GM19238 (cell line): ENCODE data around the gene SPATA2.

Experiments
- DNase-seq: peaks from one replicate; pipeline ENCODE4 v3.0.0; 2011; ENCODE audit warnings: low spot score; ENCODE audit not compliant: insufficient read length

Gene SPATA2

GRCh38 chr20:49935746-49936152 lies 20.4 kb upstream of the SPATA2 start:
- DNase-seq: no peak

DNA sequence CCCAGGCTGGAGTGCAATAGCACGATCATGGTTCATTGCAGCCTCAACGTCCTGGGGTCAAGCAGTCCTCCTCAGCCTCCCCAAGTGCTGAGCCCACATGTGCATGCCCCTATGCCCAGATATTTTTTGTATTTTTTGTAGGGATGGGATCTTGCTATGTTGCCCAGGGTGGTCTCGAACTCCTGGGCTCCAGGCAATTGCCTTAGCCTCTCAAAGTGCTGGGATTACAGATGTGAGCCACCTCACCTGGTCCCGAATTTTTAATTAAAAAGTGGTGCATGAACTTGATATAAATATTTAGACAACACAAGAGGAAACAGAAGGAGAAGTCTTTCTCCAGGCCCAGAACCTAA lies 13.8 kb upstream of the SPATA2 start:
- DNase-seq: no peak

DNA sequence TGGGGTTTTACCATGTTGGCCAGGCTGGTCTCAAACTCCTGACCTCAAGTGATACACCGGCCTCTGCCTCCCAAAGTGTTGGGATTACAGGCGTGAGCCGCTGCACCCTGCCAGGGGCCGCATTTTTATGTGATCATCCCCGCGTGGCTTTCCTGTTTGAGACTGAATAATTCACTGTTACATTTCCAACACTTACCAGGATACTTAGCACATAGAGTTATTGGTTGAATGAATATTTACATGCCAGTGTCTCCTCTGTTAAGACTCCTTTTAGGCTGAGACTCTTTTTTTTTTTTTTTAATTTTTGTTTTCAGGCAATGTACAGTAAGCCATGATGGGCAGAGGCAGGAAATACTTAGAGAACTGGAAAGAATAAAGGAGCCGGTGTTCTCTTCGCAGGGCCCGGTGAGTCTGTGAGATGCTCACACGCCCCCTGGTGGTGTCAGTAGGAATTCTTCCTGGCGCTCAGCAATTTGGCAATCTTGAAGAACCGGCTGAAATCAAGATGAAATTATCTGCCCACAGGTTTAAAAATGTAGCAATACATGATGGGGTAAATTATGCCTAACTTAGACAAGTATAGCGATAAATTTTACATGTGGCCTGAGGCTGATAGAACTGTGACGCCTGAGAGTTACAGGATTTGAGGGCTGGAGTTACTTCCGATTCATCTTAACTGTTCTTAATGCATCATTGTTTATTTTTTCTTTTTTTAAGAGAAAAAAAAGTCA lies 13.2 kb upstream of the SPATA2 start:
- peak; percentile 67 for DNase-seq

- no peak for DNase-seq
Measured at GRCh38 chr20:49925901-49926454, 10.6 kb upstream of the SPATA2 start.

GRCh38 chr20:49924247-49924646 lies 8.9 kb upstream of the SPATA2 start:
- no peak for DNase-seq

DNA sequence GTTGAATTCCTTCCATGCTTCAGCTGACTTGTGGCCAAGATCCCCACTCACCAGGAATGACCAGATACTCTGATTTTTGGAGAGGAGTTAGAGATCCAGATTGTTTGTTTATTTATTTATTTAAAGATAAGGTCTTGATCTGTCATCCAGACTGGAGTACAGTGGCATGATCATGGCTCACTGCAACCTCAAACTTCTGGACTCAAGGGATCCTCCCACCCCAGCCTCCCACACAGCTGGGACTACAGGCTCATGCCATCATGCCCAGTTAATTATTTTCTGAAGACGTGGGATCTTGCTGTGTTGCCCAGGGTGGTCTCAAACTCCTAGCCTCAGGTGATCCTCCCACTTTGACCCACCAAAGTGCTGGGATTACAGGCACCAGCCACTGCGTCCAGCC lies 4.1 kb upstream of the SPATA2 start:
- DNase-seq: no peak

GRCh38 chr20:49919009-49919408 lies 3.7 kb upstream of the SPATA2 start:
- no peak for DNase-seq

DNA sequence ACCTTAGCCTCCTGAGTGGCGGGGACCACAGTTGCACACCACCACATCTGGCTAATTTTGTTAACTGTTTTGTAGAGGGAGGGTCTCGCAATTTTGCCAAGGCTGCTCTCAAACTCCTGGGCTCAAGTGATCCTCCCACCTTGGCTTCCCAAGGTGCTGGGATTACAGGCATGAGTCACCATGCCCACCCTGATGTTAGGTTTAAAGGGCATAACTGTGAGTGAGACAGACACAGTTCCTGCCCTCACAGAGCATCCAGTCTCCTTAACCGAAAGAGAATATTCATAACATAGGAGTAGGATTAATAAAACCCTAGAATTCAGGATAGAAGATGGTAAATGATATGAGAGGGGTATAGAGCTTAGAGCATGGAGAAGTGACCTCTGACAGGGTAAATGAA lies 3.1 kb upstream of the SPATA2 start:
- no peak for DNase-seq

DNA sequence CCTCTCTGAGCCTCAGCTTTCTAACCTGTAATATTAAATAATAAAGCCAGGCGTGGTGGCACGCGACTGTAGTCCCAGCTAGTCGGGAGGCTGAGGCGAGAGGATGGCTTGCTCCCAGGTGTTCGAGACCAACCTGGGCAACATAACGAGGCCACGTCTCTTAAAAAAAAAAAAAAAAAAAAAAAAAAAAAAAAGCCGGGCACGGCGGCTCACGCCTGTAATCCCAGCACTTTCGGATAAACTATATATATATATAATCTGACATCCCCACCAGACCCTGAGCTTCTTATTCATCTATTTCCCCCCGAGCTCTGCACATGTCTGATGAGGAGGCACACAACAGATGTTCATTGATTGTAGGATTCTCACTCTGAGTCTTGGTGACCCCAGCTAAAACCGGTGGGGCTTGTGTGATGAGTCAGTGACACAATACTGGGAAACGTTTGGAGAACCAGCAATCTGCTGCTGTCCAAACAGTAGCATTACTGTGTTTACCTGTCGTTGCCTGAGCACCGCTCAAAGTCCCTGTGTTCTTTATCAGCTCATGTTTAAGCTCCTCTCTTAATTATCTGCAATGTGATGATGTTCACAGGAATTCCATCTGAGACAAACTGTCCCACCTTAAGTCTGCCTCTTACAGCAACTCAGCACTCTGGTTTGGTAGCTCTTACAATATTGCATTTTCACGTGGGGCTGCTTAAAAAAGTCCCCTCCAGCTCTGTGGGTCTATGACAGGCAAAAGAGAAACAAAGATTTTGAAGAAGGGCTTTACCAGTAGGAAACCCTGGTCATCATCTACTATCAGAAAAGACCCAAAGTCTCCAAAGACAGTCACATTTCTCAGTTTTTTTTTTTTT lies 1.0 kb upstream of the SPATA2 start:
- DNase-seq: no peak

DNA sequence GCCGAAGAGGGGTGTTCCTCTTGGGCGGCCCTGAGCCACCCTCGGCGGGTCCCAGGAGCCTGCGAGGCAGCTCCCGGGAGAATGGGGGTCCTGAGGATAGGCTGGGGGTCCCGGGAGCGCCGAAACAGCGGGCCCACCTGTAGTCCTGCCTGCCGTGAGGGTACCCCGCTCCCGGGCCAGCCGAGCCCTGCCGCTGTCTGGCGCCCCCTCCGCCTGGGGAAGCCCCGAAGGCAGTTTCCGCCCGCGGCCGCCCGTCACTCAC lies 280 bp downstream of the SPATA2 start:
- DNase-seq: no peak

- no peak for DNase-seq
Measured at GRCh38 chr20:49914310-49915117, 815 bp downstream of the SPATA2 start.

- no peak for DNase-seq
Measured at GRCh38 chr20:49913399-49914047, 1.8 kb downstream of the SPATA2 start.

DNA sequence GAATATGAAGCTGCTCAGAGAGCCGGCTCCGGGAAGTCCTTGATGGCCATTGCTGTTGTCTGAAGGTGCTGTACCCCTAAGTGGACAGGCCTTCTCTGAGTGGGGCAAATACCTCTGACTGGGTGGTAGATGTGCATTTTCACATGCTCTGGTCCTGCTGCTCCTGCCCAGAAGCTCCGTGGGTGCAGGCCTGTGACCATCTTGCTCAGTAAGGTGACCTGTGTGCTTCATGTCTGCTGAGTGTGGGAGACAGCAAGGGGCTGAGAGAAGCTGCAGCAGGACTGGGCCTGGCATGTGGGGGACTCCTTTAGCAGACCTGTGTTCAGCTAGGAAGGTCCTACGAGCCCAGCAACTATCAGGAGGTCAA lies 5.0 kb downstream of the SPATA2 start:
- DNase-seq: no peak

GRCh38 chr20:49909499-49910339 lies 5.6 kb downstream of the SPATA2 start:
- no peak for DNase-seq

DNA sequence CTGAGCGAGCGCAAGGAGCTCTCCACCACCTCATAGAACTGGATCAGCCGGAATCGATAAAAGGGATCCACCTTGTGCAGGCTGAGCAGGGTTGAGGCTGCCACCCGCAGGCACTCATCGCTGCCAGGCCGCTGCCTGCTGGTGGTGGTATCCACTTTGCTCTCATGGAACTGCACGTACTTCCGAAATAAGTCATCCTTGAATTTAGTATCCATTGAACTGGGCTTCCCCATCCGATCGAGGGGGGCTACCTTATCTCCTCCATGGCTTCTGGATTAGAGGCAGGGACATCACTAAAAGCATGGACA lies 7.1 kb downstream of the SPATA2 start:
- DNase-seq: no peak

GRCh38 chr20:49907405-49908257 lies 7.7 kb downstream of the SPATA2 start:
- no peak for DNase-seq

DNA sequence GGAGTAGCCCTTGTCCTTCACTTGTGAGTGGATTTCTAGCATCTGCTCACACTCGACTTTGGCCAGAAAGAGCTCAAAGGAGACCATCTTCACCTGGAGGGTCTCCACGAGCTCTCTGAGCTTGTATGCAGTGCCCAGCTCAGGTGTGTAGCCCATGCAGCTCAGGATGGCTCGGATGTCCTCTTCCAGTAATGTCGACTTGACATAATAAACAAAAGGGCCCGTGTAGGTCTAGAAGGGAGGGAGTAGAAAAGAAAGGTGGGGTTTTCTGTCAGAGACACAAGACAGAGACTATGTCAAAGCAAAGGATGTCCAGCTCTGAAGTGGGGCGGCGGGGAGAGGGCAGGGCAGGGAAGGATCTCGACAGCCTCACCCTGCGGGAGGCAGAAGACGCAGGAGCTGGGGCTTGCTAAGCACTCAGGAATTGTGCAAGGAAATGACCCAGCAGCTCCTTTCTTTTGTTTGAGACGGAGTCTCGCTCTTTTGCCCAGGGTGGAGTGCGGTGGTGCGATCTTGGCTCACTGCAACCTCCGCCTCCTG lies 8.6 kb downstream of the SPATA2 start:
- DNase-seq: no peak

DNA sequence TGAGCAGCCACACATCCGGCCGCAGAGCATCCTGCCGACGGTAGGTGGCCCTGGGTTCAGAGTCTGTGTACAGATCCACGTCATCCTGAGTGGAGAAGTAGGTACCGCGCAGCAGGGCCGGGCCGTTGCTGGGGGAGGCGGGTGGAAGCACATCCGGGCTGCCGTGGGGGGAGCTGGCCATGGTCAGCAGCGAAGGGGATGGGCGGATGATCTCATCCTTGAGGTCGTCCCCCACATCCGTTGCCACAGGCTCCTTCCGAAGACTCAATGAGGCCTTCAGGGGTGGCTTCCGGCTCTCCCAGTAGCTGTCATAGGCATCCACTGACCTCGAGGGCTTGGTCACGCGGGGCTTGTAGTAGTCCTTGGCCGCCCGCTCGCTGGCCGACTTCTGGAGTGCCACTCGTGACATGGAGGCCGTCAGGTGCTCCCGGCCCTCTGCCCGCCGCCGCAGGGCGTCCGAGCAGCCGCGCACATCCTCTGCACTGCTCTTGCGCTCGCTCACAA lies 9.2 kb downstream of the SPATA2 start:
- DNase-seq: no peak

GRCh38 chr20:49905415-49906091 lies 9.8 kb downstream of the SPATA2 start:
- DNase-seq: no peak
